Transverse colon (tissue), 4 donors: ENCODE results near the gene NHERF2. TPM values are rescaled to one million over a fixed set of nuclear protein-coding genes. Genes with fewer than 3 reads are reported as not detected.
A peak's percentile ranks its signal among the peaks of the same experiment; 100 is the strongest.

Experiments
- DNase-seq: peaks from one replicate; pipeline ENCODE4 v3.0.0-alpha.2; 2019
- H3K27ac ChIP-seq, 4 donors: fragments of 200-600 bp; sonication (generic); 2 replicates each; pipeline ENCODE4 v1.5.1; 2016 to 2018; ENCODE audit warnings: inconsistent platforms in 4 of 4
- H3K27me3 ChIP-seq: fragments of 200-600 bp; sonication (generic); 2 replicates; pipeline ENCODE4 v1.5.1; 2017; ENCODE audit warnings: inconsistent platforms
- H3K36me3 ChIP-seq, 4 donors: fragments of 200-600 bp; sonication (generic); 2 replicates each; pipeline ENCODE4 v1.5.1; 2017 to 2019; ENCODE audit warnings: inconsistent platforms in 4 of 4
- H3K4me1 ChIP-seq, 4 donors: fragments of 200-600 bp; sonication (generic); 2 replicates each; pipeline ENCODE4 v1.5.1; 2017 to 2020; ENCODE audit warnings: inconsistent platforms in 4 of 4
- H3K4me3 ChIP-seq, 4 donors: fragments of 200-600 bp; sonication (generic); 1 replicate in 1 of 4; 2 replicates in 3 of 4; pipeline versions ENCODE4 v1.5.1 to v1.6.1; 2017 to 2019; ENCODE audit warnings: inconsistent platforms in 4 of 4
- H3K9me3 ChIP-seq, 2 donors: fragments of 200-600 bp; sonication (generic); 2 replicates each; pipeline ENCODE4 v1.5.1; 2017 to 2019; ENCODE audit warnings: inconsistent platforms in 2 of 2
- EP300 ChIP-seq: sonication (generic); formaldehyde crosslinking; IDR thresholded peaks from one replicate; pipeline ENCODE4 v1.6.1; 2017; ENCODE audit warnings: antibody characterized with exemption, low read depth
- POLR2A ChIP-seq: fragments of 450-650 bp; IDR thresholded peaks from one replicate; pipeline ENCODE4 v1.6.1; 2016; ENCODE audit warnings: antibody characterized with exemption, mild to moderate bottlenecking, moderate library complexity
- POLR2AphosphoS5 ChIP-seq, 3 donors: sonication (generic); formaldehyde crosslinking; IDR thresholded peaks; one replicate each; pipeline ENCODE4 v1.6.1; 2016; ENCODE audit warnings: antibody characterized with exemption in 3 of 3
- WGBS, 2 donors: methylation state at CpG; one replicate each; pipeline ENCODE4 v1.1.5; 2018; ENCODE audit warnings: low coverage in 1 of 2; 5-methylcytosine and 5-hydroxymethylcytosine counted together
- in situ Hi-C, 4 donors: fragments of 200-750 bp; cut with MboI; loops; one replicate each; pipeline versions ENCODE4 v1.15.0 to v1.15.1; 2017; ENCODE audit warnings: low sequenced_read_pairs in 3 of 4, low pct_ligation_motif_present in 1 of 4, low pct_unique_long_range_greater_than_20kb in 1 of 4
- intact Hi-C: fragments of 100-400 bp; cut with DNase I; formaldehyde crosslinking; loops from one replicate; pipeline ENCODE4 v1.15.1; 2023; ENCODE audit warnings: low total_unique reads
- total RNA-seq, 4 donors: library from RNA; depleted of rRNA; stranded (reverse); fragments of >200 nt; gene quantifications; one replicate each; pipeline ENCODE4 v1.1.0, GENCODE V29; 2016
- TF ChIP-seq, protein P1 (sequence below), 5 experiments: fragments of 200-600 bp in 3 of 5; fragments of 450-650 bp in 2 of 5; sonication (generic) in 3 of 5; IDR thresholded peaks; 1 replicate in 2 of 5; 2 replicates in 3 of 5; pipeline ENCODE4 v1.5.1; 2016 to 2017; ENCODE audit warnings: antibody characterized with exemption in 5 of 5, inconsistent platforms in 3 of 5, mild to moderate bottlenecking in 2 of 5, moderate library complexity in 1 of 5

NHERF2 gene
- total RNA-seq, 4 donors from 2014 or later: 3.7 to 61.9 (median 29.8) TPM

DNA sequence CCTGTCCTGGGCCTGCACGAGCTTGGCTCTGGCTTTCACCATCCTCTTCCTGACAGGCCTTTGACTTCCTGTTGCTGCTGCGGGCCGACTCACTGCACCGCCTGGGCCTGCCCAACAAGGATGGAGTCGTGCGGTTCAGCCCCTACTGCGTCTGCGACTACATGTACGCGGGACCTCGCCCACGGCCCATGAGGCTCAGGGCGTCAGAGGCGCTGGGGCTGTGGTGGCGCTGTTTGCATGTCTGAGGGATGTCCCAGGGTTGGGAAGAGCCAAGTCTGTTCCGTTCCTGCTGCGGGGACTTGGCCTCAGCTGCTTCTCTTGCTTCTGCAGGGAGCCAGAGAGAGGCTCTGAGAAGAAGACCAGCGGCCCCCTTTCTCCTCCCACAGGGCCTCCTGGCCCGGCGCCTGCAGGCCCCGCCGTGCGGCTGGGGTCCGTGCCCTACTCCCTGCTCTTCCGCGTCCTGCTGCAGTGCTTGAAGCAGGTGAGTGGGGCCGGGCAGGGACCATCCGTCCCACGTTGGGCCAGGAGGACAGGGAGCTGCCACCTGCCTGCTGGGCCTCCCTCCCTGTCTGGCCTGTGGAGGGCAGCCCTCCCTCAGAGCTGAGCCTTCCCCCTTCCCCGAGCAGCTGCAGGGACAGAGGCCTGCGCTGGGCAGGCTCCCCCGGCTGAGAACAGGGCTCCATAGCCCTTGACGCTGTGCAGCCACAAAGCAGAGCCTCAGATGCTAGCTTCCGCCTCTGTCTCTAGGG, 44.9 kb downstream of the NHERF2 start:
- 84% methylated on average over 29 of the region's 34 CpGs; no CpG with 5 or more reads in 1 of the 2 donors for WGBS, 2 donors
- intact Hi-C loops (no loop called here), in situ Hi-C loops (no loop called here)
- H3K9me3 ChIP-seq: no peaks in the 10 kb centered on the region
- DNase-seq: no peak
- peaks cover 0 to 38% (median 4%) of the 10 kb centered on the region in 4 donors for H3K36me3 ChIP-seq
- no peak overlapping the region for H3K4me3 ChIP-seq
- no peaks in the 10 kb centered on the region for H3K27me3 ChIP-seq
- TF ChIP-seq POLR2AphosphoS5 (IDR thresholded peaks at IDR 0.05) (no peak), POLR2A (no peak), EP300 (no peak)
- TF ChIP-seq, protein P1, sequence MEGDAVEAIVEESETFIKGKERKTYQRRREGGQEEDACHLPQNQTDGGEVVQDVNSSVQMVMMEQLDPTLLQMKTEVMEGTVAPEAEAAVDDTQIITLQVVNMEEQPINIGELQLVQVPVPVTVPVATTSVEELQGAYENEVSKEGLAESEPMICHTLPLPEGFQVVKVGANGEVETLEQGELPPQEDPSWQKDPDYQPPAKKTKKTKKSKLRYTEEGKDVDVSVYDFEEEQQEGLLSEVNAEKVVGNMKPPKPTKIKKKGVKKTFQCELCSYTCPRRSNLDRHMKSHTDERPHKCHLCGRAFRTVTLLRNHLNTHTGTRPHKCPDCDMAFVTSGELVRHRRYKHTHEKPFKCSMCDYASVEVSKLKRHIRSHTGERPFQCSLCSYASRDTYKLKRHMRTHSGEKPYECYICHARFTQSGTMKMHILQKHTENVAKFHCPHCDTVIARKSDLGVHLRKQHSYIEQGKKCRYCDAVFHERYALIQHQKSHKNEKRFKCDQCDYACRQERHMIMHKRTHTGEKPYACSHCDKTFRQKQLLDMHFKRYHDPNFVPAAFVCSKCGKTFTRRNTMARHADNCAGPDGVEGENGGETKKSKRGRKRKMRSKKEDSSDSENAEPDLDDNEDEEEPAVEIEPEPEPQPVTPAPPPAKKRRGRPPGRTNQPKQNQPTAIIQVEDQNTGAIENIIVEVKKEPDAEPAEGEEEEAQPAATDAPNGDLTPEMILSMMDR (IDR thresholded peaks at IDR 0.05): no peak
- no peaks in the 10 kb centered on the region for H3K4me1 ChIP-seq
- peak overlapping the region in 1 of 4 donors; percentile 23 for H3K27ac ChIP-seq

DNA sequence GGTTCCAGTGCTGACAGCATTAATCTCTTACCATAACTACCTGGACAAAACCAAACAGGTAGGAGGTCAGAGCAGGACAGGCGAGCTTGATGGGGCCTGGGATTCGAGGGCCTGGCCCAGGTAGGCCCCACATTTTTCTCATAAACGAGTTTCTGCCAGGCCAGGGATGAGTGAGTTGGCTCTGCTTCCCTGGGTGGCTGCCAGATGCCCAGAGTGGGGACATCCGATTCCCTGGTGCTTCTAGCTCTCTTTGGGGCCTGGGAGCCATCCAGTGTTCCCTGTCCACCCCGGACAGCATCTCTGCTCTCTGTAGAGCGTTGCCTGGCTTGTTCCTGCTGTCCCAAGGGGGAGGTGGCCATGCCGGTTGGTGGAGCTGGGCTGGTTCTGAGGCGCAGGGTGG, 46.2 kb downstream of the NHERF2 start:
- in situ Hi-C loops (no loop called here), intact Hi-C loops (no loop called here)
- Histone ChIP-seq H3K4me1 (no peaks in the 10 kb centered on the region), H3K27me3 (no peaks in the 10 kb centered on the region), H3K9me3 (no peaks in the 10 kb centered on the region), H3K36me3 (peaks cover 0 to 28% (median 3%) of the 10 kb centered on the region in 4 donors), H3K4me3 (no peak overlapping the region), H3K27ac (peak overlapping the region in 1 of 4 donors; percentile 23)
- TF ChIP-seq POLR2AphosphoS5 (IDR thresholded peaks at IDR 0.05): no peak
- TF ChIP-seq, protein P1 (IDR thresholded peaks at IDR 0.05): no peak
- no peak for TF ChIP-seq POLR2A
- no peak for TF ChIP-seq EP300
- DNase-seq: no peak
- 84% methylated on average over 8 of the region's 8 CpGs; no CpG with 5 or more reads in 1 of the 2 donors for WGBS, 2 donors

DNA sequence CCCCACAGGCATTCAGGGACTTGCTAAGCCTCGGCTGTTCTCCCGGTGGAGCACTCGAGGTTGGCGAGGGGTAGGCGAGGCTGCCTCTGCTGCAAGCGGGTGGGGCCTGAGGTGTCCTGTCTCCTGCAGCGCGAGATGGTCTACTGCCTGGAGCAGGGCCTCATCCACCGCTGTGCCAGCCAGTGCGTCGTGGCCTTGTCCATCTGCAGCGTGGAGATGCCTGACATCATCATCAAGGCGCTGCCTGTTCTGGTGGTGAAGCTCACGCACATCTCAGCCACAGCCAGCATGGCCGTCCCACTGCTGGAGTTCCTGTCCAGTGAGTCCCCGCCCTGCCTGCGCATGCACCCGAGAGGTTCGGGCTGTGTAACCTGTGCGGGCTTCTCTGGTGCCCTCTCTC, 47.4 kb downstream of the NHERF2 start:
- WGBS, 2 donors: 93% methylated on average over 19 of the region's 20 CpGs; no CpG with 5 or more reads in 1 of the 2 donors
- Histone ChIP-seq H3K27ac (no peak overlapping the region), H3K9me3 (no peaks in the 10 kb centered on the region), H3K36me3 (peaks cover 0 to 23% (median 0%) of the 10 kb centered on the region in 4 donors), H3K4me1 (no peaks in the 10 kb centered on the region), H3K27me3 (no peaks in the 10 kb centered on the region), H3K4me3 (no peak overlapping the region)
- intact Hi-C loops: no loop called here
- TF ChIP-seq POLR2A (no peak), POLR2AphosphoS5 (IDR thresholded peaks at IDR 0.05) (no peak), EP300 (no peak)
- TF ChIP-seq, protein P1 (IDR thresholded peaks at IDR 0.05): no peak
- in situ Hi-C loops: no loop called here
- DNase-seq: no peak

DNA sequence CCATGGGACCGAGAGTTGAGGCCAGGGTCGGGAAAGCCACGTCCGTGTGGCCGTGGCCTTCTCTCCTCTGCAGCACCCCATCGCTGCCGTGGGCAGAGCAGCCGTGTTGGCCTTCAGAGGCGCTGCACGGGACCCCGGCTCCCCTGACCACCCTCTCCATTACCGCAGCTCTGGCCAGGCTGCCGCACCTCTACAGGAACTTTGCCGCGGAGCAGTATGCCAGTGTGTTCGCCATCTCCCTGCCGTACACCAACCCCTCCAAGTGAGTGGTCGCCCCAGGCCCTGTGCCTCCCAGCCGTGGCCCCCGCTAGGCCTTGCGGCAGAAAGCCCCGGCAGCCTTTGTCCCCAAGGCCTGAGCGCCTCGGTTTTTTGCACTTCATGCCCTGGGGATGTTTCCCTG, 48.9 kb downstream of the NHERF2 start:
- DNase-seq: no peak
- no peak overlapping the region for H3K4me3 ChIP-seq
- WGBS, 2 donors: 96 to 100% methylated on average over 8 to 24 of the region's 24 CpGs
- in situ Hi-C loops: no loop called here
- no peaks in the 10 kb centered on the region for H3K9me3 ChIP-seq
- intact Hi-C loops: no loop called here
- TF ChIP-seq POLR2AphosphoS5 (IDR thresholded peaks at IDR 0.05): no peak
- TF ChIP-seq, protein P1 (IDR thresholded peaks at IDR 0.05): no peak
- TF ChIP-seq POLR2A: no peak
- no peak for TF ChIP-seq EP300
- H3K4me1 ChIP-seq: no peaks in the 10 kb centered on the region
- peaks cover 0 to 31% (median 4%) of the 10 kb centered on the region in 4 donors for H3K36me3 ChIP-seq
- H3K27me3 ChIP-seq: no peaks in the 10 kb centered on the region
- no peak overlapping the region for H3K27ac ChIP-seq
